HUES6 (cell line): ENCODE data around the gene REV3L.
"Not testable (repeated sequence)": the region's sequence is repeated elsewhere in the genome, so short reads cannot be mapped to it uniquely, and the experiment has no call there.

ENCODE experiments used
- H3K27ac ChIP-seq: 2 replicates; pipeline ENCODE4 v1.7.0; 2013; ENCODE audit warnings: low read depth, mild to moderate bottlenecking, low read length, inconsistent platforms
- H3K27me3 ChIP-seq: 2 replicates; pipeline ENCODE4 v1.6.1; 2013; ENCODE audit warnings: low read length; ENCODE audit not compliant: control insufficient read depth, insufficient read depth
- H3K36me3 ChIP-seq: 2 replicates; pipeline ENCODE4 v1.6.1; 2013; ENCODE audit warnings: low read length; ENCODE audit not compliant: control insufficient read depth, insufficient read depth
- H3K4me1 ChIP-seq: 2 replicates; pipeline ENCODE4 v1.6.1; 2013; ENCODE audit warnings: low read length; ENCODE audit not compliant: control insufficient read depth, insufficient read depth
- H3K4me3 ChIP-seq: 2 replicates; pipeline ENCODE4 v1.5.1; 2013; ENCODE audit warnings: low read depth, low read length
- H3K9ac ChIP-seq: one replicate; pipeline ENCODE4 v1.6.1; 2013; ENCODE audit warnings: mild to moderate bottlenecking, low read length
- H3K9me3 ChIP-seq: 2 replicates; pipeline ENCODE4 v1.6.1; 2013; ENCODE audit warnings: low read depth, low read length; ENCODE audit not compliant: control insufficient read depth, insufficient read depth

REV3L gene

GRCh38 chr6:111259089-111259831 lies 223.8 kb downstream of the REV3L start:
- peak overlapping the region; percentile 39; the same call in 1 of the 2 replicates for H3K27ac ChIP-seq
- peaks cover 28% of the 10 kb centered on the region for H3K4me1 ChIP-seq
- H3K27me3 ChIP-seq: peaks cover 2% of the 10 kb centered on the region; the same call in 1 of the 2 replicates
- peaks cover 7% of the 10 kb centered on the region for H3K36me3 ChIP-seq
- H3K9ac ChIP-seq: peak overlapping the region; percentile 57
- no peaks in the 10 kb centered on the region for H3K9me3 ChIP-seq
- H3K4me3 ChIP-seq: peak overlapping the region; percentile 84

GRCh38 chr6:111258615-111259088 lies 224.4 kb downstream of the REV3L start:
- Histone ChIP-seq H3K36me3 (peaks cover 1% of the 10 kb centered on the region), H3K9ac (peak overlapping the region; percentile 40), H3K4me3 (peak overlapping the region; percentile 28; the same call in 1 of the 2 replicates), H3K27ac (no peak overlapping the region; the same call in 1 of the 2 replicates), H3K9me3 (no peaks in the 10 kb centered on the region), H3K4me1 (peaks cover 35% of the 10 kb centered on the region), H3K27me3 (peaks cover 6% of the 10 kb centered on the region; the same call in 1 of the 2 replicates)

- Histone ChIP-seq H3K36me3 (no peaks in the 10 kb centered on the region; the same call in 1 of the 2 replicates), H3K27me3 (peaks cover 10% of the 10 kb centered on the region; the same call in 1 of the 2 replicates), H3K27ac (no peak overlapping the region), H3K4me3 (no peak overlapping the region), H3K9ac (no peak overlapping the region), H3K4me1 (peaks cover 41% of the 10 kb centered on the region), H3K9me3 (no peaks in the 10 kb centered on the region)
These were observed 225.0 kb downstream of the REV3L start for GRCh38 chr6:111258010-111258409.

GRCh38 chr6:111256646-111257045 lies 226.4 kb downstream of the REV3L start:
- no peak overlapping the region for H3K27ac ChIP-seq
- H3K36me3 ChIP-seq: no peaks in the 10 kb centered on the region; the same call in 1 of the 2 replicates
- peaks cover 55% of the 10 kb centered on the region for H3K4me1 ChIP-seq
- no peak overlapping the region for H3K9ac ChIP-seq
- H3K27me3 ChIP-seq: peaks cover 10% of the 10 kb centered on the region; the same call in 1 of the 2 replicates
- no peak overlapping the region for H3K4me3 ChIP-seq
- H3K9me3 ChIP-seq: no peaks in the 10 kb centered on the region

- H3K27ac ChIP-seq, H3K9me3 ChIP-seq, H3K36me3 ChIP-seq: not testable (repeated sequence)
- peak overlapping the region; percentile 55 for H3K9ac ChIP-seq
- peak overlapping the region; percentile 18; the same call in 1 of the 2 replicates for H3K4me3 ChIP-seq
- H3K4me1 ChIP-seq: peaks cover 58% of the 10 kb centered on the region
- H3K27me3 ChIP-seq: peaks cover 10% of the 10 kb centered on the region; the same call in 1 of the 2 replicates
These were observed 227.2 kb downstream of the REV3L start for GRCh38 chr6:111255838-111256237.

GRCh38 chr6:111254779-111255166 lies 228.2 kb downstream of the REV3L start:
- peak overlapping the region; percentile 87 for H3K27ac ChIP-seq
- H3K4me1 ChIP-seq: peaks cover 59% of the 10 kb centered on the region
- H3K9me3 ChIP-seq: no peaks in the 10 kb centered on the region
- peaks cover 10% of the 10 kb centered on the region; the same call in 1 of the 2 replicates for H3K27me3 ChIP-seq
- peak overlapping the region; percentile 81 for H3K9ac ChIP-seq
- H3K4me3 ChIP-seq: peak overlapping the region; percentile 28; the same call in 1 of the 2 replicates
- H3K36me3 ChIP-seq: no peaks in the 10 kb centered on the region

- Histone ChIP-seq H3K27me3 (peaks cover 10% of the 10 kb centered on the region; the same call in 1 of the 2 replicates), H3K36me3 (no peaks in the 10 kb centered on the region), H3K4me1 (peaks cover 59% of the 10 kb centered on the region), H3K4me3 (peak overlapping the region; percentile 30), H3K27ac (peak overlapping the region; percentile 87), H3K9ac (peak overlapping the region; percentile 81), H3K9me3 (no peaks in the 10 kb centered on the region)
These were observed 228.8 kb downstream of the REV3L start for GRCh38 chr6:111254004-111254778.

GRCh38 chr6:111252726-111253125 lies 230.3 kb downstream of the REV3L start:
- Histone ChIP-seq H3K27me3 (peaks cover 10% of the 10 kb centered on the region; the same call in 1 of the 2 replicates), H3K4me3 (no peak overlapping the region), H3K9ac (no peak overlapping the region), H3K27ac (no peak overlapping the region), H3K36me3 (no peaks in the 10 kb centered on the region), H3K9me3 (no peaks in the 10 kb centered on the region), H3K4me1 (peaks cover 52% of the 10 kb centered on the region)

- H3K27me3 ChIP-seq: peaks cover 10% of the 10 kb centered on the region; the same call in 1 of the 2 replicates
These were observed 232.1 kb downstream of the REV3L start for GRCh38 chr6:111250791-111251354.

More at GRCh38 chr6:111250791-111251354, 232.1 kb downstream of the REV3L start:
- no peaks in the 10 kb centered on the region for H3K36me3 ChIP-seq
- H3K9ac ChIP-seq: no peak overlapping the region
- peaks cover 38% of the 10 kb centered on the region for H3K4me1 ChIP-seq
- no peak overlapping the region for H3K4me3 ChIP-seq
- no peaks in the 10 kb centered on the region for H3K9me3 ChIP-seq
- no peak overlapping the region for H3K27ac ChIP-seq
